Stomach smooth muscle (tissue), 2 donors: Measurements from ENCODE around the gene ORC6.

ENCODE experiments used
- H3K27ac ChIP-seq: one replicate; pipeline ENCODE4 v1.7.0; 2013; ENCODE audit warnings: mild to moderate bottlenecking, low read length, inconsistent platforms
- H3K27me3 ChIP-seq, 2 donors: one replicate each; pipeline ENCODE4 v1.7.0; 2013; ENCODE audit warnings: low read length in 2 of 2; ENCODE audit not compliant: insufficient read depth in 2 of 2, control insufficient read depth in 1 of 2
- H3K36me3 ChIP-seq, 2 donors: one replicate each; pipeline ENCODE4 v1.7.0; 2013; ENCODE audit warnings: low read length in 2 of 2; ENCODE audit not compliant: control insufficient read depth in 2 of 2, insufficient read depth in 2 of 2
- H3K4me1 ChIP-seq: one replicate; pipeline ENCODE4 v1.7.0; 2013; ENCODE audit warnings: low read length; ENCODE audit not compliant: control insufficient read depth, insufficient read depth
- H3K4me3 ChIP-seq, 2 donors: one replicate each; pipeline ENCODE4 v1.7.0; 2013; ENCODE audit warnings: low read length in 2 of 2
- H3K9ac ChIP-seq, 2 donors: one replicate each; pipeline ENCODE4 v1.7.0; 2013; ENCODE audit warnings: low read length in 2 of 2, mild to moderate bottlenecking in 1 of 2
- H3K9me3 ChIP-seq, 2 donors: one replicate each; pipeline ENCODE4 v1.7.0; 2013; ENCODE audit warnings: low read length in 2 of 2; ENCODE audit not compliant: control insufficient read depth in 2 of 2
- donor health status: healthy.
- donor health status: Pancreatic carcinoma.

ORC6 gene

DNA sequence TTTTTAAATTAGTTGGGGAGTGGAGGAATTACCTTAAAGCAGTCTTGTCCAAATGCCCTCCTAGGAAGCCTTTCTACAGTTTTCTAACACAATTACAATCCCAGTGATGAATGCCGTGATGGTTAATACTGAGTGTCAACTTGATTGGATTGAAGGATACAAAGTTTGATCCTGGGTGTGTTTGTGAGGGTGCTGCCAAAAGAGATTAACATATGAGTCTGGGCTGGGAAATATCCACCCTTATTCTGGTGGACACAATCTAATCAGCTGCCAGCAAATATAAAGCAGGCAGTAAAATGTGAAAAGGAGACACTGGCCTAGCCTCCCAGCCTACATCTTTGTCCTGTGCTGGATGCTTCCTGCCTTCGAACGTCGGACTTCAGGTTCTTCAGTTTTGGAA lies 12.2 kb downstream of the ORC6 start:
- H3K36me3 ChIP-seq = no peaks in the 10 kb centered on the region
- no peaks in the 10 kb centered on the region for H3K27me3 ChIP-seq
- H3K9ac ChIP-seq = no peak overlapping the region
- no peaks in the 10 kb centered on the region for H3K4me1 ChIP-seq
- H3K9me3 ChIP-seq = no peaks in the 10 kb centered on the region
- H3K4me3 ChIP-seq = no peak overlapping the region
- H3K27ac ChIP-seq = no peak overlapping the region

- no peaks in the 10 kb centered on the region for H3K36me3 ChIP-seq
- H3K4me3 ChIP-seq = no peak overlapping the region
- H3K27me3 ChIP-seq = no peaks in the 10 kb centered on the region
- no peaks in the 10 kb centered on the region for H3K4me1 ChIP-seq
- no peaks in the 10 kb centered on the region for H3K9me3 ChIP-seq
- H3K27ac ChIP-seq = no peak overlapping the region
- H3K9ac ChIP-seq = no peak overlapping the region
Measured at GRCh38 chr16:46702030-46702429, 12.6 kb downstream of the ORC6 start.

GRCh38 chr16:46706642-46707041 lies 17.2 kb downstream of the ORC6 start:
- no peaks in the 10 kb centered on the region for H3K36me3 ChIP-seq
- H3K27me3 ChIP-seq = no peaks in the 10 kb centered on the region
- H3K9me3 ChIP-seq = no peaks in the 10 kb centered on the region
- no peak overlapping the region for H3K4me3 ChIP-seq
- H3K27ac ChIP-seq = no peak overlapping the region
- no peak overlapping the region for H3K9ac ChIP-seq
- H3K4me1 ChIP-seq = no peaks in the 10 kb centered on the region

- H3K9me3 ChIP-seq = no peaks in the 10 kb centered on the region
- no peak overlapping the region for H3K4me3 ChIP-seq
- H3K27me3 ChIP-seq = no peaks in the 10 kb centered on the region
- H3K9ac ChIP-seq = no peak overlapping the region
- no peaks in the 10 kb centered on the region for H3K4me1 ChIP-seq
- H3K36me3 ChIP-seq = no peaks in the 10 kb centered on the region
- H3K27ac ChIP-seq = no peak overlapping the region
Measured at GRCh38 chr16:46709469-46710005, 20.1 kb downstream of the ORC6 start.

DNA sequence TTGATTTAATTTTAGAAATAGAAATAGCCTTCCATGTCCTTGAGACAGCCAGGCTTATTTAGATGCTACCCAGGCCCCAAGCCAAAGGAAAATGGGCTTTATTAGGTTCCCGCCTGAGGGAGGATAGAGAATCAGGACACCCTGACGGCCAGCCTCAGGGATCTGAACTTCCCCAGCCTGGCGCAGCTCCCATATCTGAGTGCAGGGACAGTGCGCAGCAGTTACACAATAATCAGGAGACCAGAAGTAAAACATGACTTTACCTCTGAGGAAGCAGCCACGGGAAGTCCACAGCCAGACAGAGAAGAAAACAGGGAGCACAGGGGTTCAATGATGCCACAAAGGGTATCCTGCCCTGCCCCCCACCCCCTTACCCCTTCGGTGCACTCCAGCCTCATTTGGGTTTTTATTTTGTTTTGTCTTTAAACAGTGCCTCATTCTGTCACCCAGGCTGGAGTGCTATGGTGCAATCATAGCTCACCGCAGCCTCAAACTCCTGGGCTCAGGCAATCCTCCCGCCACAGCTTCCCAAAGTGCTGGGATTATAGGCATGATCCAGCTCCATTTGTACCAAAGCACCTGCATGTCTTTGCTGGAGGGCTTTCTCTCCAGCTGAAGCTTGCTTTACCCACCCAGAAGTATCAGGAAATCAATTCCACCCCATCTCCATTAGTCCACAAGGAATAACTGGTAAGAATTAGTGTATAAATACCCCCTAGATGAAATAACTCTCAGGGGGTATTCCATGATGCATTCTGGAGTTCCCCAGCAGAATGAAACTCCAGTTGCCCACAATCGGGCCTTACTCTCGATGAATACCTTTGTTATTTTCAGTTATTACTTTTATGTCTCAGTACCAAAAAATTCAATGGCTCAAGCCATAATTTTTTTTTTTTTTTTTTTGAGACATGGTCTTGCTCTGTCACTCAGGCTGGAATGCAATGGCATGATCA lies 21.9 kb downstream of the ORC6 start:
- Histone ChIP-seq H3K27me3 (no peaks in the 10 kb centered on the region), H3K4me3 (no peak overlapping the region), H3K9ac (no peak overlapping the region), H3K4me1 (no peaks in the 10 kb centered on the region), H3K27ac (no peak overlapping the region), H3K36me3 (no peaks in the 10 kb centered on the region), H3K9me3 (no peaks in the 10 kb centered on the region)

- H3K4me3 ChIP-seq = no peak overlapping the region
Measured at GRCh38 chr16:46712911-46713310, 23.5 kb downstream of the ORC6 start.

DNA sequence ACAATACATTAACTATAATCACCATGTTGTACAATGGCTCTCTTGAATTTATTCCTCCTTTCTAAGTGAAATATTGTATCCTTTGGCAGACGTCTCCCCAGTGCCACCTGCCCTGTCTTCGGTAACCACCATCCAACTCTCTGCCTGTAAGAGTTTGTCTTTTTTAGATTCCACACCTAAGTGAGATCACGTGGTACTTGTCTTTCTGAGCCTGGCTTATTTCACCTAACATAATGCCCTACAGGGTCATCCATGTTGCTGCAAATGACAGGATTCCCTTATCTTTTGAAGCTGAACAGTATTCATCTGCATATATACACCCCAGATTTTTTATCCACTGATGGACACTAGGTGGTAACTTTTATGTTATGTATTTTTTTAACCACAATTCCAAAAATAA lies 24.2 kb downstream of the ORC6 start:
- H3K9ac ChIP-seq = no peak overlapping the region
- no peaks in the 10 kb centered on the region for H3K9me3 ChIP-seq
- H3K36me3 ChIP-seq = no peaks in the 10 kb centered on the region
- no peak overlapping the region for H3K4me3 ChIP-seq
- no peak overlapping the region for H3K27ac ChIP-seq
- H3K27me3 ChIP-seq = no peaks in the 10 kb centered on the region
- no peaks in the 10 kb centered on the region for H3K4me1 ChIP-seq

More at GRCh38 chr16:46712911-46713310, 23.5 kb downstream of the ORC6 start:
- H3K27me3 ChIP-seq = no peaks in the 10 kb centered on the region
- no peaks in the 10 kb centered on the region for H3K9me3 ChIP-seq
- H3K27ac ChIP-seq = no peak overlapping the region
- no peaks in the 10 kb centered on the region for H3K36me3 ChIP-seq
- no peaks in the 10 kb centered on the region for H3K4me1 ChIP-seq
- no peak overlapping the region for H3K9ac ChIP-seq

DNA sequence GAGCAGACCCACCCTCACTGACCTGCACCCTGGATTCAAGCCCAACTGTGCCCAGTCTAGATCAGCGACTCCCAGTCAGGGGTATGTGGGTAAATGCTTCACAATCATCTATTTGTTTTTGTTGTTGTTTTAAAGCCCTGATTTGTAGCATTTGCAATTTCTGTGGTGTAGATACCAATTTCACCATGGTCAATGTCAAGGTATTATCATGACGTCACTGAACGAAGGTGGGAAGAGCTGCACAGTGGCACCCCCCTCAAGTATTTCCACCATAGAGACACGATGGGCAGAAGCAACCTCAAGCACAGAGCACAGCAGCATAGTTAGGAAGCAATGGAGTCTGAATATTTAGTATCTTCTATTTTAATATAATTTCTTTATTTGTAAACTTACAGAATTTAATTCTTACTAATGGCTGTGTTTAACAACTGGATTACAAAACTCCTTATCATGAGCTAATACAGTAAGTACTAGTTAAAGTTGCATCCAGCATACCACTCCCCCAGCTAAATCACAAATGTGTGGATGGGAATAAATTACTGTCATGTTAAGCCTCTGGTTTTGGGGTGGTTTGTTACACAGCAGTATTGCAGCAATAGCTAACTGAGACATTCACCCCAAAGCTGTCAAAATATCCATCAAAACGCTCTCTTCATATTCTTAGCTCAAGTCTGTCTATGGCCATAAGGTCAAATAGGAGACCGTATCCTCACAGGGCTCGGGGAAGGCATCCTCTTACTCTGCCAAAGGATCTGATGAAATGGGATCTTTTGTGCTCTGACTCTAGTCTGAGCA lies 25.5 kb downstream of the ORC6 start:
- H3K9me3 ChIP-seq = no peaks in the 10 kb centered on the region
- no peaks in the 10 kb centered on the region for H3K4me1 ChIP-seq
- H3K9ac ChIP-seq = no peak overlapping the region
- no peak overlapping the region for H3K27ac ChIP-seq
- H3K4me3 ChIP-seq = no peak overlapping the region
- no peaks in the 10 kb centered on the region for H3K27me3 ChIP-seq
- no peaks in the 10 kb centered on the region for H3K36me3 ChIP-seq

DNA sequence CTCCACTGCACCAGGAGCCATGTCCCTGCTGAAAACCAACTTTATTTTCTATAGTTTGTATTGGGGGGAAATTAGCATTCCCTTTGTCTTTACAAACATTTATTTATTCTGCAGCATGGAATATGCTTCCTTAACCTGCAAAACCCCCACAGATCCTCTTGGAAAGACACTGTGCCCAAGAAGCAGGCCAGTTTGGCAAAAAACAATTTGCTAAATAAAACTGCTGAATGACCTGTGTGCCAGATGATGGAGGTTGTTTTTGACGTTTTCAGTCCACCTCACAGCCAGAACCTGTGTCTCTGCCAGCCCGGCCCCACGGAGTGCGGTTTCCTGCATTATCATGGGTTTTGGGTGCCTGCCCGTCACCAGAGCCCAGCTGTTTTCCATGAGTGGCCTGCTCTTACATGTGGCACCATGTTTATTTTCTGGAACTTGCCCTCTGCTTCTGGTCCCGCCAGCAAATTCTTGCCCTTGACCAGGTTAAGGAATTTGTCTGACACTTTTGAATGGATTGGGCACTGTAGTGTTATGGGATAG lies 26.4 kb downstream of the ORC6 start:
- no peaks in the 10 kb centered on the region for H3K27me3 ChIP-seq
- no peaks in the 10 kb centered on the region for H3K36me3 ChIP-seq
- no peak overlapping the region for H3K9ac ChIP-seq
- no peak overlapping the region for H3K27ac ChIP-seq
- H3K9me3 ChIP-seq = no peaks in the 10 kb centered on the region
- no peaks in the 10 kb centered on the region for H3K4me1 ChIP-seq
- H3K4me3 ChIP-seq = no peak overlapping the region

GRCh38 chr16:46717692-46718091 lies 28.2 kb downstream of the ORC6 start:
- no peaks in the 10 kb centered on the region for H3K9me3 ChIP-seq
- H3K36me3 ChIP-seq = no peaks in the 10 kb centered on the region
- H3K9ac ChIP-seq = no peak overlapping the region
- H3K4me3 ChIP-seq = no peak overlapping the region
- H3K27ac ChIP-seq = no peak overlapping the region
- no peaks in the 10 kb centered on the region for H3K27me3 ChIP-seq
- no peaks in the 10 kb centered on the region for H3K4me1 ChIP-seq
